Liver (tissue), 3 donors: ENCODE data around the gene TXLNG.

Experiments
- EGR1 ChIP-seq, 2 donors: IDR thresholded peaks; 2 replicates each; pipeline ENCODE4 v1.6.1; 2016 to 2018; ENCODE audit warnings: antibody characterized with exemption in 2 of 2, low read depth in 2 of 2
- FOXA1 ChIP-seq: IDR thresholded peaks from 2 replicates; pipeline ENCODE4 v1.6.1; 2016; ENCODE audit warnings: antibody characterized with exemption
- GABPA ChIP-seq, 2 donors: IDR thresholded peaks in 1 of 2; conservative IDR thresholded peaks in 1 of 2; 2 replicates each; pipeline ENCODE4 v1.6.1; 2016; ENCODE audit warnings: antibody characterized with exemption in 2 of 2, mild to moderate bottlenecking in 1 of 2, moderate library complexity in 1 of 2
- MAX ChIP-seq: IDR thresholded peaks from 2 replicates; pipeline ENCODE4 v1.6.1; 2016; ENCODE audit warnings: antibody characterized with exemption
- RAD21 ChIP-seq, 2 donors: IDR thresholded peaks; 2 replicates each; pipeline ENCODE4 v1.6.1; 2016; ENCODE audit warnings: antibody characterized with exemption in 2 of 2, mild to moderate bottlenecking in 2 of 2
- RXRA ChIP-seq, 2 donors: IDR thresholded peaks; 2 replicates each; pipeline ENCODE4 v1.6.1; 2017 to 2018; ENCODE audit warnings: antibody characterized with exemption in 2 of 2, mild to moderate bottlenecking in 1 of 2
- SP1 ChIP-seq: IDR thresholded peaks from 2 replicates; pipeline ENCODE4 v1.6.1; 2018; ENCODE audit warnings: antibody characterized with exemption, mild to moderate bottlenecking
- TAF1 ChIP-seq: conservative IDR thresholded peaks from 2 replicates; pipeline ENCODE4 v1.6.1; 2016; ENCODE audit warnings: antibody characterized with exemption, mild to moderate bottlenecking
- YY1 ChIP-seq: IDR thresholded peaks from 2 replicates; pipeline ENCODE4 v1.6.1; 2016; ENCODE audit warnings: antibody characterized with exemption, mild to moderate bottlenecking
- ZBTB33 ChIP-seq: IDR thresholded peaks from 2 replicates; pipeline ENCODE4 v1.6.1; 2016; ENCODE audit warnings: antibody characterized with exemption
- TF ChIP-seq, protein P1 (sequence below): fragments of 150-350 bp; IDR thresholded peaks from 2 replicates; pipeline ENCODE4 v1.5.1; 2017; ENCODE audit warnings: improper control_type of control experiment, low read depth, low read length; ENCODE audit not compliant: missing input control
- donor health status: healthy.
- donor health status: healthy.

GRCh38 chrX:16883487-16883804, 97.2 kb downstream of the TXLNG start:
- TF ChIP-seq, protein P1, sequence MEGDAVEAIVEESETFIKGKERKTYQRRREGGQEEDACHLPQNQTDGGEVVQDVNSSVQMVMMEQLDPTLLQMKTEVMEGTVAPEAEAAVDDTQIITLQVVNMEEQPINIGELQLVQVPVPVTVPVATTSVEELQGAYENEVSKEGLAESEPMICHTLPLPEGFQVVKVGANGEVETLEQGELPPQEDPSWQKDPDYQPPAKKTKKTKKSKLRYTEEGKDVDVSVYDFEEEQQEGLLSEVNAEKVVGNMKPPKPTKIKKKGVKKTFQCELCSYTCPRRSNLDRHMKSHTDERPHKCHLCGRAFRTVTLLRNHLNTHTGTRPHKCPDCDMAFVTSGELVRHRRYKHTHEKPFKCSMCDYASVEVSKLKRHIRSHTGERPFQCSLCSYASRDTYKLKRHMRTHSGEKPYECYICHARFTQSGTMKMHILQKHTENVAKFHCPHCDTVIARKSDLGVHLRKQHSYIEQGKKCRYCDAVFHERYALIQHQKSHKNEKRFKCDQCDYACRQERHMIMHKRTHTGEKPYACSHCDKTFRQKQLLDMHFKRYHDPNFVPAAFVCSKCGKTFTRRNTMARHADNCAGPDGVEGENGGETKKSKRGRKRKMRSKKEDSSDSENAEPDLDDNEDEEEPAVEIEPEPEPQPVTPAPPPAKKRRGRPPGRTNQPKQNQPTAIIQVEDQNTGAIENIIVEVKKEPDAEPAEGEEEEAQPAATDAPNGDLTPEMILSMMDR: no peak
- TF ChIP-seq RAD21 (IDR thresholded peaks at IDR 0.05): no peak
- TF ChIP-seq EGR1 (IDR thresholded peaks at IDR 0.05; ENCODE audit: low read depth in 2 of 2): no peak
- no peak for TF ChIP-seq GABPA (IDR thresholded peaks at IDR 0.05 in 1 of 2, conservative IDR thresholded peaks at IDR 0.05 in 1 of 2)
- TF ChIP-seq MAX: no peak
- TF ChIP-seq TAF1: no peak
- no peak for TF ChIP-seq YY1
- TF ChIP-seq SP1: no peak
- TF ChIP-seq RXRA (IDR thresholded peaks at IDR 0.05): no peak
- TF ChIP-seq FOXA1: no peak
- TF ChIP-seq ZBTB33: no peak
